Subcutaneous adipose tissue (tissue), 4 donors: ENCODE measurements around the gene FGF14. TPM values are rescaled to one million over a fixed set of nuclear protein-coding genes. Genes with fewer than 3 reads are reported as not detected.

ENCODE experiments used
- total RNA-seq, 4 donors: library from RNA; depleted of rRNA; stranded (reverse); fragments of >200 nt; gene quantifications; one replicate each; pipeline ENCODE4 v1.1.0, GENCODE V29; 2016
- TF ChIP-seq, protein P1 (sequence below): fragments of 450-650 bp; IDR thresholded peaks from one replicate; pipeline ENCODE4 v1.5.1; 2016; ENCODE audit warnings: low read depth, mild to moderate bottlenecking, control low read depth, antibody characterized with exemption, moderate library complexity

Gene FGF14
- total RNA-seq, 4 donors from 2014 or later, result 0.17 to 3.6 (median 0.93) TPM

DNA sequence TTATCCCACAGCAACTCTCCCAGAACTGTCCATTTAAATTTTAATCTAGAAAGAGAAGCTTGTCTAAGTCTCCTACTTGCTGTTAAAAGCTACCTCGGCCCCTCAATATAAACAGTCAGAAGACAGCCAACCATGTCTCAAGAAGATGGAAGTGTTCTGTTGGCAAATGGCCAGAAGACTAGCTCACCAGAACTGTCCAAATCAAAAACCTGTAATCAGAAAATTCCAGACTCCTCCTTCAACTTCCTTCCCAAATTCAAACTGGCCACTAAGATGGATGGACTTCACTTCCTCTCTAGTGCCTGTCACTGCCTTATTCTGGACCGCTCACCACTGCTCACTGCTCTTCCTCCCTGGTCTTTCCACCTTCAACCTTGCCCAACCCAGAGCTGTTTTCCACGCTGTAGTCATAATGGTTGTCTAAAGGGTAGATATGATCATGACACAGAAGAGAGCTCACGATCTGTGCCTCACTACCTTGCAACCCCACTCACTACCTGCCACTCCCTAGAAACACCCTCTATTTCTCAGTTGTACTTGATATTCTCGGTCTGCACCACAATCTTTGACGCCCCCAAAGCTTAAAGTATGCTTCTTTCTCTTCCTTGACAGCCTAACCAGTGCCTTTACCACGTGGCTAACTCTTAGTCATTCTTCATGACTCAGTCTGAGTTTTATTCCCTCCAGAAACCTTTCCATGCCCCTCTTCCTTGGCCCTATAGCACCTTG lies 9.2 kb downstream of the FGF14 start:
- TF ChIP-seq, protein P1, sequence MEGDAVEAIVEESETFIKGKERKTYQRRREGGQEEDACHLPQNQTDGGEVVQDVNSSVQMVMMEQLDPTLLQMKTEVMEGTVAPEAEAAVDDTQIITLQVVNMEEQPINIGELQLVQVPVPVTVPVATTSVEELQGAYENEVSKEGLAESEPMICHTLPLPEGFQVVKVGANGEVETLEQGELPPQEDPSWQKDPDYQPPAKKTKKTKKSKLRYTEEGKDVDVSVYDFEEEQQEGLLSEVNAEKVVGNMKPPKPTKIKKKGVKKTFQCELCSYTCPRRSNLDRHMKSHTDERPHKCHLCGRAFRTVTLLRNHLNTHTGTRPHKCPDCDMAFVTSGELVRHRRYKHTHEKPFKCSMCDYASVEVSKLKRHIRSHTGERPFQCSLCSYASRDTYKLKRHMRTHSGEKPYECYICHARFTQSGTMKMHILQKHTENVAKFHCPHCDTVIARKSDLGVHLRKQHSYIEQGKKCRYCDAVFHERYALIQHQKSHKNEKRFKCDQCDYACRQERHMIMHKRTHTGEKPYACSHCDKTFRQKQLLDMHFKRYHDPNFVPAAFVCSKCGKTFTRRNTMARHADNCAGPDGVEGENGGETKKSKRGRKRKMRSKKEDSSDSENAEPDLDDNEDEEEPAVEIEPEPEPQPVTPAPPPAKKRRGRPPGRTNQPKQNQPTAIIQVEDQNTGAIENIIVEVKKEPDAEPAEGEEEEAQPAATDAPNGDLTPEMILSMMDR, result no peak

- TF ChIP-seq, protein P1, result no peak
These were observed 15.4 kb downstream of the FGF14 start for GRCh38 chr13:102386461-102386860.

- TF ChIP-seq, protein P1, result no peak
These were observed 21.8 kb downstream of the FGF14 start for GRCh38 chr13:102380012-102380411.

- TF ChIP-seq, protein P1, result no peak
These were observed 25.5 kb downstream of the FGF14 start for GRCh38 chr13:102376318-102376717.

GRCh38 chr13:102374726-102375125 lies 27.1 kb downstream of the FGF14 start:
- TF ChIP-seq, protein P1, result no peak

DNA sequence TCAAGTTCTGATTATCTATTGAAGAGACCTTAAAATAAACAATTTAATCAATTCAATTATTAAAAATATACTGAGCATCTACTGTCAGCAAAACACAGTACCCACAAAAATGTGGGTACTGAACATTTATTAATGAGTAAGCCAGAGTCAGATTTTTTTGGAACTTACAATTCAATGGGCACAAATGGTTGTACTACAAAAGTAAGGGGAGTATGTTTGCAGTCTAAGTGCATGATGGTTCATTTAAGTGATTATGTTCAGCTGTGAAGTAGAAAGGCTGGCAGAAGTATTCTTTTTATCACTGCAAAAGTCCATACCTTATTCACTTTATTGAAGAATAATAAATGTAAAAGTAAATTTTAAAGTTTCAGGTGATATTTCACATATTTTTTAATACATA lies 27.6 kb downstream of the FGF14 start:
- TF ChIP-seq, protein P1, result no peak

- TF ChIP-seq, protein P1, result no peak
These were observed 28.6 kb downstream of the FGF14 start for GRCh38 chr13:102373221-102373620.
